Measurements from ENCODE around the gene EHMT2.
A peak's percentile ranks its signal among the peaks of the same experiment; 100 is the strongest.
"Not testable (repeated sequence)": the region's sequence is repeated elsewhere in the genome, so short reads cannot be mapped to it uniquely, and the experiment has no call there.

The EHMT2 gene

GRCh38 chr6:31875877-31876276 is 21.6 kb downstream of the EHMT2 start:
- no peak overlapping the region for H3K4me3 ChIP-seq (ENCODE audit: low read length)
- H3K27me3 ChIP-seq (ENCODE audit: control insufficient read depth, insufficient read depth, low read length) = no peaks in the 10 kb centered on the region
- no peak overlapping the region for H3K9ac ChIP-seq (ENCODE audit: low read length)
- H3K4me1 ChIP-seq (ENCODE audit: control insufficient read depth, low read depth, low read length) = peaks cover 3% of the 10 kb centered on the region
- no peaks in the 10 kb centered on the region for H3K9me3 ChIP-seq (ENCODE audit: control insufficient read depth, low read depth, low read length)
- no peak overlapping the region for H3K27ac ChIP-seq (ENCODE audit: low read length)
- H3K36me3 ChIP-seq (ENCODE audit: control insufficient read depth, low read depth, low read length) = peaks cover 14% of the 10 kb centered on the region

DNA sequence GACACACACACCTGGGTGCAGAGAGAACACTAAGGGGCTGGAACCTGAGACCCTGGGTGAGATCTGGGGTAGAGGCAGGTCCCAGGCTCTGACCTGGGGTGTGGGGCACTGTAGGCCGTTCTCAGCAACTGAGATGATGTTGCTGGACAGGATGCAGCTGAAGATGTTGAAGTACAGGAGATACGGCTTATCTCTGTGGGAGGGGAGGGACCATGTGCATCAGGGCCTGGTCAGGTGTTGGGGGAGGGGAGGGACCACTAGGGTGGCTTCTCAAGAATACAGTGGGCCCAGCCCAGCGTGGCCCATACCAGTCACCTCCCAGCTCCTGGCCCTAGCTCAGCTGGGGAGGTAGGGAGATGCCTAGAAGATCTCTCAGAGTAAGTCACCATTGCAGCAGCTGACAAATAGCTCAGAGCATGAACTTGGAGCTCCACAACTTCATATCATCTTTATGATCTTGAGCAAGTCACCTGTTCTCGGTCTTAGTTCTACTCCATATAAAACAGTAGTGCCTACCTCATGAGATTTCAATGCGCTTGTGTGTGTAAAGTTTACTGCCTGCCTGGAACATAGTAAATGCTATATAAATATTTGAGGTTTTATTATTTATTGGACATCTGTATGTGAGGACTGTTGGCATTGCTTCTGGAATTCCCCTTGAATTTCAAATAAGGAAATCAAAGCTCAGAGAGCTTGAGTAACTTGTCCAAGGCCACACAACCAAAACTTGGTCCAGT is 22.5 kb downstream of the EHMT2 start:
- H3K27me3 ChIP-seq (ENCODE audit: control insufficient read depth, insufficient read depth, low read length) = no peaks in the 10 kb centered on the region
- peaks cover 6% of the 10 kb centered on the region for H3K36me3 ChIP-seq (ENCODE audit: control insufficient read depth, low read depth, low read length)
- no peak overlapping the region for H3K27ac ChIP-seq (ENCODE audit: low read length)
- H3K9me3 ChIP-seq (ENCODE audit: control insufficient read depth, low read depth, low read length) = no peaks in the 10 kb centered on the region
- H3K4me3 ChIP-seq (ENCODE audit: low read length) = no peak overlapping the region
- peaks cover 3% of the 10 kb centered on the region for H3K4me1 ChIP-seq (ENCODE audit: control insufficient read depth, low read depth, low read length)
- no peak overlapping the region for H3K9ac ChIP-seq (ENCODE audit: low read length)

DNA sequence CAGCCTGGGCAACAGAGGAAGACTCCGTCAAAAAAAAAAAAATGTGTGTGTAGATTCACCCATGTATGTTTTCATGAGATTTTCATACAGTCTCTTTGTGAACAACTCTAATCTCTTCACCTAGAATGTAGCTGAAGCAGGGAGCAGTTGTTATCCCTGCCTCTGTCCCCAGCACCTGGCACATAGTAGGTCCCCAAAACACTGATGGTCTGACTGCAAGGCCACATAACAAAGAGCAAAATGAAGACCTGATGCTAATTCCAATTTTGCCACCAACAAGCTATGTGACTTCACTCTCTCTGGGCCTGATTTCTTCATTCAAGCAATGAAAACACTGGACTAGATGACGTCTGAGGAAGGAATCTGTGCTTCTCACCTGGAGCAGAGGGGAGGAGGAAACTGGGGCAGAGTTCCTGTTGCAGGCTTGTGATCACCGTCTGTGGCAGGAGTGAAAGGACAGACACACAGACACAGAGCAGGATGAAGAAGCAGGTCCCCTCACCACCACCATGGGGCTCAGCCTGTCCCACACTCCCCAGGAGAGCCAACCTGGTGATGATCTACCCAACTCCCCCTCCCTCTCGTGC is 23.3 kb downstream of the EHMT2 start:
- no peak overlapping the region for H3K4me3 ChIP-seq (ENCODE audit: low read length)
- H3K9me3 ChIP-seq (ENCODE audit: control insufficient read depth, low read depth, low read length) = no peaks in the 10 kb centered on the region
- H3K9ac ChIP-seq (ENCODE audit: low read length) = no peak overlapping the region
- no peak overlapping the region for H3K27ac ChIP-seq (ENCODE audit: low read length)
- H3K4me1 ChIP-seq (ENCODE audit: control insufficient read depth, low read depth, low read length) = peaks cover 3% of the 10 kb centered on the region
- H3K36me3 ChIP-seq (ENCODE audit: control insufficient read depth, low read depth, low read length) = no peaks in the 10 kb centered on the region
- H3K27me3 ChIP-seq (ENCODE audit: control insufficient read depth, insufficient read depth, low read length) = no peaks in the 10 kb centered on the region

DNA sequence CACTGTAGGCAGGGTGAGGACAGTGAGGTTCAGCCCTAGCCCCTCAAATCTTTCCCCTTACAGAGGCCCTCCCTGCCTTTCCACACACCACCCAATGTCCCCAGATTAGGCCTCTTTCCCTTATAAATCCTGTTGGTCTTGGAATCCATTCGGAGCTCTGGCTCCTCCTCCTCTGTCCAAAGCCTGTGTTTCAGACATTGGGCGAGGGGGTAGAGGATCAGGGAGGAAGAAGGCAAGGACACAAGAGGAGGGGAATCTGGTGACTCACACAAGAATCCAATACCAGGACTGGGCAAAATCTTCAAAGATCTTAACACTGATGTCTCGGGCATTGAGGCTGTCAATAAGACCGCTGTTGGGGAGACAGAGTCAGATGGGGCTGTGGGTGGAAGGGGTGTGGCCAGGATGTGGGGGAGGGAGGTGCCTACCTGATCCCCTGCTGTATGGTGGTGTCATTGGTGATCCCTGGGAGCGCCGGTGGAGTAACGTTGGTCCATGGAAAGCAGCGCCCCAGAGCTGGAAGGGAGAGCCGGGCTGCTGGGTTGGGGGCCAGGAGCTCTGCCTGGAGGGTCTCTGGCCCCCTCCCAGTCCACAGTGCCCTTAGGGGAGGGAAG is 26.3 kb downstream of the EHMT2 start:
- H3K4me1 ChIP-seq (ENCODE audit: control insufficient read depth, low read depth, low read length) = peaks cover 3% of the 10 kb centered on the region
- H3K36me3 ChIP-seq (ENCODE audit: control insufficient read depth, low read depth, low read length) = no peaks in the 10 kb centered on the region
- no peak overlapping the region for H3K9ac ChIP-seq (ENCODE audit: low read length)
- H3K27me3 ChIP-seq (ENCODE audit: control insufficient read depth, insufficient read depth, low read length) = no peaks in the 10 kb centered on the region
- H3K9me3 ChIP-seq (ENCODE audit: control insufficient read depth, low read depth, low read length) = no peaks in the 10 kb centered on the region
- no peak overlapping the region for H3K27ac ChIP-seq (ENCODE audit: low read length)
- no peak overlapping the region for H3K4me3 ChIP-seq (ENCODE audit: low read length)

DNA sequence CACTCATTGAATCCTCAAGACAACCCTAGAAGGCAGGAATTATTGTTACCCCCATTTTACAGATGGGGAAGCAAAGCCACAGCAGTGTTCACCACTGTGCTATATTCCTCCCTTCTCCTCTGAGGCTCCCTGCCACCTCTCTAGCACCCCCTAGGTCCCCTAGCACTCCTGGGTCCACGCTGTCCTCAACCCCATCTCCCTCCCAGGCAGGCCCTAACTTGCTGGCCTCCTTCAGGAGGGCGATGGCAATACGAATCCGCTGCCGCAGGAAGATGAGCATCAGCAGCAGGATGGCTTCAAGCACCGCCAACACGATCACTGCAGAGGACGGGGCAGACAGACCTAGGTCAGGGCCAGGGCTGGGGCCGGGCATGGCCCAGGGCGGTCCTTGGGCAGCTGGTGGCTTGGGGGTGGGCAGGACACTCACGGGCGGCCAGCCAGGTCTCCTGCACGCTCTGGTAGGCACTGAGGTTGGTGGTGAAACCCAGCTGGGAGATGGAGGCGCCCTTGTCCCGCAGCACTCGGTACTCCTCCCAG is 27.0 kb downstream of the EHMT2 start:
- H3K9ac ChIP-seq (ENCODE audit: low read length) = no peak overlapping the region
- H3K9me3 ChIP-seq (ENCODE audit: control insufficient read depth, low read depth, low read length) = no peaks in the 10 kb centered on the region
- H3K36me3 ChIP-seq (ENCODE audit: control insufficient read depth, low read depth, low read length) = no peaks in the 10 kb centered on the region
- H3K27ac ChIP-seq (ENCODE audit: low read length) = no peak overlapping the region
- H3K4me1 ChIP-seq (ENCODE audit: control insufficient read depth, low read depth, low read length) = peaks cover 3% of the 10 kb centered on the region
- no peaks in the 10 kb centered on the region for H3K27me3 ChIP-seq (ENCODE audit: control insufficient read depth, insufficient read depth, low read length)
- H3K4me3 ChIP-seq (ENCODE audit: low read length) = no peak overlapping the region

DNA sequence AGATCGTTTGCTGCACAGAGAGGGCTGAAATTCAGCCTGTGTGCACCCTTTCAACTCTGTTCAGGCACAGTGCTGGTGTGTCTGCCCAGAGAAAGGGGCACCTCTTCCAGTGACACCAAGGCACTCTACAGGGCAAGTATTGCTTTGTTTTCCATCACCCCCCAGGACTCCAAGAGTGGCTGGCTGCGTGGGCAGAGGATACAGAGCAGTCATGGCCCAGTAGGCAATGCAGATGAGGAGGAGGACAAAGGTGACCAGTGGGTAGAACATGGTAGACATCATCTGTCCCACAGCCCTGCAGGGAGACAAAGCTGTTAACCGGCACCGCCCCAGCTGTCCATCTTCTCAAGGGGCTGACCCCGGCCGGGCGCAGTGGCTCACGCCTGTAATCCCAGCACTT is 28.2 kb downstream of the EHMT2 start:
- Histone ChIP-seq H3K27me3 (ENCODE audit: control insufficient read depth, insufficient read depth, low read length) (no peaks in the 10 kb centered on the region), H3K27ac (ENCODE audit: low read length) (no peak overlapping the region), H3K4me3 (ENCODE audit: low read length) (no peak overlapping the region), H3K9me3 (ENCODE audit: control insufficient read depth, low read depth, low read length) (no peaks in the 10 kb centered on the region), H3K9ac (ENCODE audit: low read length) (no peak overlapping the region), H3K36me3 (ENCODE audit: control insufficient read depth, low read depth, low read length) (no peaks in the 10 kb centered on the region), H3K4me1 (ENCODE audit: control insufficient read depth, low read depth, low read length) (peaks cover 3% of the 10 kb centered on the region)

DNA sequence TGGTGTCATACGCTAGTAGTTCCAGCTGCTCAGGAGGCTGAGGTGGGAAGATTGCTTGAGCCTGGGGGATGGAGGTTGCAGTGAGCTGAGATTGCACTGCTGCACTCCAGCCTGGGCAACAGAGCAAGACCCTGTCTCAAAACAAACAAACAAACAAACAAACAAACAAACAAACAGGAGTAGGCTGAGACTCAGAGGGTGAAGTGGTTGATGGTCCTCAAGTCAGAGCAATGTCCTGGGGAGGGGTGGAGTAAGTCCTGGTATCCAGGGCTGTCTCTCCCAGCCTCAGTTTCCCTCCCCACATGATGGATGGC is 28.9 kb downstream of the EHMT2 start:
- H3K4me3 ChIP-seq (ENCODE audit: low read length) = not testable (repeated sequence)

DNA sequence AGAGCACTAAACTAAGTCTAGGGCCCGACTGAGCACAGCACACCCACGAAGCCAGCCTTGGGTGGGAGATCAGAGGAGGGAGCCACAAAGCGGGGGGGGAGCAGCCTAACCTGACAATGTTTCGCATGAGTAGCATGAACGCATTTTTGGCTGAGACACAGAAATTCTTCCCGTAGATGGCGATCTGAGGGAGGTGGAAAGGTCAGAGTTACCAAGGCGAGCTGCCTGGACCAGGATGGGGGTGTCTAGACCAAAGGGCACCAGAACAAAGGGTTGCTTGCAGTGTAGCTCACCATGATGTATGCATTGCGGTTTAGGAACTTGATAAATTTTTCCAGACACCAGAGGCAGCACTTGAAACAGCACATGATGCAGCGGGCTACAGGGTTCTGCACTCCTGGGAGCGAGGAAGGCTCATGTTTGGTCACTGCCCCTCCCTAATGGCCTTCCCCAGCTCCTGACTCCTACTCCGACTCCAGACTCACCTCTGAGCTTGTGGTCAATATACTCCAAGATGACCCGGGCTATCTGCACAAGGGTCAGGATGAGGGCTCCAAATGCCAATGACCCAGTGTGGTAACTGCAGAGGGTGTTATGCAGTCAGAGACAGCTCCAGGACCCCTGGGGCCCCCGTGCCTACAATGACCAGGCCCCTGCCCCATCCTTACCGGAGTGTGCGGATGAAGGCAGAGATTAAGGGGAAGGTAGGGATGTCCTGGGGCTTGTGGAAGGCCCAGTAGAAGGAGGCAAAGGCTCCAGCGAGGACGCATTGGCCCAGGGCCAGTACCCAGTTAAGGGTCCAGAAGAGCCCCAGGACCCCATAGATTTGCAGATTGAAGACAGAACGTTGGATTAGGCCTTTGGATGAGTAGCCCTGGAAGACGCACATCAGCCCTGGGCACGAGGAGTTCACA is 32.0 kb downstream of the EHMT2 start:
- Histone ChIP-seq H3K4me1 (ENCODE audit: control insufficient read depth, low read depth, low read length) (peaks cover 3% of the 10 kb centered on the region), H3K27me3 (ENCODE audit: control insufficient read depth, insufficient read depth, low read length) (peaks cover 5% of the 10 kb centered on the region), H3K9ac (ENCODE audit: low read length) (no peak overlapping the region), H3K9me3 (ENCODE audit: control insufficient read depth, low read depth, low read length) (no peaks in the 10 kb centered on the region), H3K4me3 (ENCODE audit: low read length) (no peak overlapping the region), H3K27ac (ENCODE audit: low read length) (no peak overlapping the region), H3K36me3 (ENCODE audit: control insufficient read depth, low read depth, low read length) (no peaks in the 10 kb centered on the region)

More for the DNA sequence above, 28.9 kb downstream of the EHMT2 start:
- H3K9ac ChIP-seq (ENCODE audit: low read length); H3K9me3 ChIP-seq (ENCODE audit: control insufficient read depth, low read depth, low read length); H3K4me1 ChIP-seq (ENCODE audit: control insufficient read depth, low read depth, low read length); H3K27ac ChIP-seq (ENCODE audit: low read length); H3K36me3 ChIP-seq (ENCODE audit: control insufficient read depth, low read depth, low read length); H3K27me3 ChIP-seq (ENCODE audit: control insufficient read depth, insufficient read depth, low read length): not testable (repeated sequence)

GRCh38 chr6:31864818-31865204 is 32.7 kb downstream of the EHMT2 start:
- Histone ChIP-seq H3K9me3 (ENCODE audit: control insufficient read depth, low read depth, low read length) (no peaks in the 10 kb centered on the region), H3K4me3 (ENCODE audit: low read length) (no peak overlapping the region), H3K27ac (ENCODE audit: low read length) (no peak overlapping the region), H3K4me1 (ENCODE audit: control insufficient read depth, low read depth, low read length) (peaks cover 3% of the 10 kb centered on the region), H3K27me3 (ENCODE audit: control insufficient read depth, insufficient read depth, low read length) (peaks cover 5% of the 10 kb centered on the region), H3K9ac (ENCODE audit: low read length) (no peak overlapping the region), H3K36me3 (ENCODE audit: control insufficient read depth, low read depth, low read length) (no peaks in the 10 kb centered on the region)

DNA sequence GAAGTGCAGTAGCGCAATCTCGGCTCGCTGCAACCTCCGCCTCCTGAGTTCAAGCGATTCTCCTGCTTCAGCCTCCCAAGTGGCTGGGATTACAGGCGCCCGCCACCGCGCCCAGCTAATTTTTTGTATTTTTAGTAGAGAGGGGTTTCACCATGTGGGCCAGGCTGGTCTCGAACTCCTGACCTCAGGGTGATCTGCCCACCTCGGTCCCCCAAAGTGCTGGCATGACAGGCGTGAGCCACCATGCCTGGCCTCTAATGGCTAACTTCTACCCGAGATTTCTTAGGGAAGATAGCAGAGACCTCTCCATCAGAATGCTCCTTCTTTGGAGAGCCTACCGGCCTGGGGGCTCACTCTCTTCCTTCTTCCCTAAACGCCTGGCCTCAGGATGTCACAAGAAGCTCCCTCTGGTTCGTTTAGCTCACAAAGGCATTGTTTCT is 33.4 kb downstream of the EHMT2 start:
- not testable (repeated sequence) for H3K9me3 ChIP-seq (ENCODE audit: control insufficient read depth, low read depth, low read length); H3K4me1 ChIP-seq (ENCODE audit: control insufficient read depth, low read depth, low read length); H3K36me3 ChIP-seq (ENCODE audit: control insufficient read depth, low read depth, low read length); H3K27ac ChIP-seq (ENCODE audit: low read length); H3K27me3 ChIP-seq (ENCODE audit: control insufficient read depth, insufficient read depth, low read length)
- Histone ChIP-seq H3K4me3 (ENCODE audit: low read length) (peak overlapping the region; percentile 76), H3K9ac (ENCODE audit: low read length) (peak overlapping the region; percentile 71)

Data from iPS-18a (cell line).